ENCODE measurements around the gene PIP5K1B.

GRCh38 chr9:68947015-68947414 lies 242.0 kb downstream of the PIP5K1B start:
- TF ChIP-seq SUZ12 (IDR thresholded peaks at IDR 0.05; ENCODE audit: unreplicated experiment), result no peak
- no peak for TF ChIP-seq USF2 (IDR thresholded peaks at IDR 0.05; ENCODE audit: borderline replicate concordance, low read depth, low read length)
- no peak for TF ChIP-seq CTCF (IDR thresholded peaks at IDR 0.05 in 2 of 3, conservative IDR thresholded peaks at IDR 0.05 in 1 of 3; ENCODE audit: control insufficient read depth in 2 of 3, extremely low read depth in 1 of 3, insufficient read depth in 1 of 3, low read depth in 3 of 3, low read length in 3 of 3)
- TF ChIP-seq ZNF24 (IDR thresholded peaks at IDR 0.05), result no peak
- no peak for TF ChIP-seq EZH2 (IDR thresholded peaks at IDR 0.05; ENCODE audit: borderline replicate concordance, control insufficient read depth, low read depth, low read length)
- no peak for TF ChIP-seq ELK1 (IDR thresholded peaks at IDR 0.05; ENCODE audit: low read depth, low read length)
- no peak for TF ChIP-seq SREBF2 (IDR thresholded peaks at IDR 0.05; ENCODE audit: low read length)
- no peak for TF ChIP-seq NFXL1 (IDR thresholded peaks at IDR 0.05; ENCODE audit: borderline replicate concordance)
- no peak for TF ChIP-seq MAX (IDR thresholded peaks at IDR 0.05; ENCODE audit: low read depth, low read length)
- TF ChIP-seq RCOR1 (conservative IDR thresholded peaks at IDR 0.05; ENCODE audit: low read depth, low read length), result no peak
